ENCODE data around the gene GIMAP6.
"Not testable (repeated sequence)": the region's sequence is repeated elsewhere in the genome, so short reads cannot be mapped to it uniquely, and the experiment has no call there.

Gene GIMAP6

DNA sequence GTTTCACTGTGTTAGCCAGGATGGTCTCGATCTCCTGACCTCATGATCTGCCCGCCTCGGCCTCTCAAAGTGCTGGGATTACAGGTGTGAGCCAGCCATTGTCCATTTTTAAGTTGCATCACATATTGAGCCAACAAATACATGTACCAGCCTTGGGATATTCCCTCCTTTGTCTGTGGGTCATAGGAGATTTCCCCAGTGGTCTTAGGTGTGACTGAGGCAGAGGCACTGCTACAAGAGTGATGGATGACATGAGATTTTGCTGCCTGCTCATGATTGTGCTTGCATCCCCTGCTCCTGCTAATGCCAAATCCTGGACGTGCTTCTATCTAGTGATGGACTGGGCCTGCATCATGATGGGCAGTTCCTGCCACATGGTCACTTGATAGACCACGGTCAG lies 10.7 kb upstream of the GIMAP6 start:
- no peak for DNase-seq

DNA sequence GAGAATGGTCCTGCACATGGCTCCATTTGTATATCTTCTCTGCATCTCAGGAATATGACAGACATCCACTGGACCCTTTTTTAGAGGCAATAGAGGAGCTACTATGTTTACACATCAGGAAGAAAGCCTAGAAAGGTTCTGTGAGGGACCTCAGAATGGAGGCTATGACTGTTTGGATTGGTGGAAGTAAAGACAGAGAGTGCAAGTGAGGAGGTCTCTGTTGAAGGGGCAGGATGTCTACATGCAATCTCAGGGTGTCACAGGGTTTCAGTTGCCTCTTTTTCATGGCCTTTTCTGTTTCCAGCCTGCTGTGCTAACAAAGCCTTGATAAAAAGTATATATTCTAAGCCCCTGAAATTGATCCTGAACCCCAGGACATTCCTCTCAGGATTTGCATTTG lies 9.7 kb upstream of the GIMAP6 start:
- DNase-seq = no peak

DNA sequence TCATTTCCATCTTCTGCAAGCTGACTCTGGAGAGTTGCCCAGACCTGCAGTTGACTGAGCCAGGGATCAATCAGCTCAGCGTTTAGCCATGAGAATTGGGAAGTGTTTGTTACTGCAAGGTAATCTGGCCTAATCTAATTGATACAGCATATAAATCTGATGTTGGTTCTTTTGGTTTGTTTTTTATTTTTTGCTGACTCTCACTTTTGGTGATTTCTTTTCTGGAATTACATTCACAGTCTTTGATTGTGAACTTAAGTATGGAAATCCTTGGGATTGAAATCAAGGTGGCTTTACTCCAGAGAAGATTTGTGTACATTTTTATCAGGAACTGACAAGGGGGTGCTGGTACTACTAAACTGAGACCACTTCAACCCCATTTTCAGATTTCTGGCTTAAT lies 1.7 kb upstream of the GIMAP6 start:
- DNase-seq = no peak

DNA sequence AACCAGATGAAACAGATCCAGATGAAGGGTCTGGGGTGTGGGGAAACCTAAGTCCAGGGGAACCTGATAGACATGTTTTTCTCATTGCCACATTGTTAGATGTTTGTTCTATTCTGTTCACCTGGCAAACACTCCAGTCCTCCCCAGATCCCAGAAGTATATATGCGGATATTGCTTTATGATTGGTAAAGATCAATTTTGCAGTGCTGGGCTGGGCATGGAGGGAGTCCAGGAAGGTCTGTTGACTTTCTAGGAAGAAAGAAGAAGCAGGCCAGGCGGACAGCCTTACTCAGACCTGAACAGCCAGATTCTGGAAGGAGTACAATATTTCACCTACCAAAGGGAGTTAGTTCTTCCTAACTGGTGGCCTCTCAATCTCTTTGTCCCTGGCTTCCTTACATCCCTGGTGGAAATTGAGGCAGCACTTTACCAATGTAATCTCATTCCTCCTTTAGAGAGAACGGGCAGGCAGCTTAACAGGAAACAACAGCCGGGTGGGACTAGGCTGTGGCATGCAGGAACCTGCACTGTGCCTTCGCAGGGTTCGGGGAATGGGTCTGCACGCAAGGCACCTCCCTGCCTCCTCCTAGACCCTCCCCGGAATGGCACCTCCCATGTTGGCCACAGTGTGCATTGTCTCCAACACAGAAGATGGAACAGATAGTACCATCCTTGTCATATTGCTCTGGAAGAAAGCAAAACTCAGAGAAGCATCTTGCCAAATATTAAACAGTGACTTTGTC lies 930 bp downstream of the GIMAP6 start:
- DNase-seq = no peak

DNA sequence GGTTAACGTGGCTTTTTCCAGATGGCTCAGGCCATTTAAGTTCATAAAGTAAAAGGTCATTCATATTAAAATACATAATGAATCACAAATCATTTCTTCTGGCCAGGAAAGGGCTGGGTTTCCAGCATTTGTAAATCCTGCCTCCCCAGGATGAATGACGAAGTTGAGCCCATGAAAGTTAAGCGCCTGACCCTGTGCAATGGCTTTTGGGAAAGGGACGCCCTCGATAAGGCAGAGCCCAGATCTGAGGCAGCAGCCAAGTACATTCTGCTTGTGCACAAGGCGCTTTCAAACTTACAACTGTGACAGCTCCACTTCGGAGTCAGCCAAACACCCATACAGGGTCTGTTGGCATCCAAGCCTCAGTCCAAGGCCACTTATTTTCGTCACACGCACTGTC lies 2.8 kb downstream of the GIMAP6 start:
- no peak for DNase-seq

DNA sequence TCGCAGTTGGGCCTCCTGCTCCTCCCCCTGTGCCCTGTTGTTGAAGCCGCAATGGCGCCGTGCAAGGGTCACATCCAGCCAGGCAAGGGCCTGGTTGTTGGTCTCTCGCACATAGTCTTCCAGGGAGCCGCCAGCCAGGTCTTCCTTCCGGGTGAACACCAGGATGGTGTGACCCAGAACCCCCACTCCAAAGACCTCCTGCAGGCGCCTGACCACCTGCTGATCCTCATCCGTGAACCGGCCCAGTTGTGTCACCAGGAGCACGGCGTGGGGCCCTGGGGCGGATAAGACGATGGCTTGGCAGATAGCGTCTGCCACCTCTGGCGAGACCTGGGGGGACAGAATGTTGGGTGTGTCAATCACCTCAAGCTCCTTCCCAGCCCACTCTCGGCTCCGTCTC lies 4.2 kb downstream of the GIMAP6 start:
- no peak for DNase-seq

DNA sequence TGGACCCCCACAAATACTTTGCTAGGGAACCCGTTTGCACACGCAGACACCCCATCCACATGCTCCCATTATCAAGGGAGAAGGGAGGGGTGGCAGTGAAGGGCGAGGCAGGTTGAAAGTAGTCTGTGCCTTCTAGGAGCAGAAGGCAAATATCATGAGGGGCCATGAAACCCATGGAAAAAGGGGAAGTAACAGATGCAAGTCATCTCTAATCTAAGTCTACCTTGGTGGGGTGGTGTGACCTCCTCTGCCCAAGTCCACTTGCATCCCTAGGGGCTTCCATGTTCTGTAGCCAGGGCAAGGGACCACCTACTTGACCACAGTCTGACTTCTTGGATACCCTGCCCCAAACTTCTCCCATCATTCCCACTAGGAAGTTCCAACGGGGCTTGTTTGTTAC lies 5.5 kb downstream of the GIMAP6 start:
- no peak for DNase-seq

DNA sequence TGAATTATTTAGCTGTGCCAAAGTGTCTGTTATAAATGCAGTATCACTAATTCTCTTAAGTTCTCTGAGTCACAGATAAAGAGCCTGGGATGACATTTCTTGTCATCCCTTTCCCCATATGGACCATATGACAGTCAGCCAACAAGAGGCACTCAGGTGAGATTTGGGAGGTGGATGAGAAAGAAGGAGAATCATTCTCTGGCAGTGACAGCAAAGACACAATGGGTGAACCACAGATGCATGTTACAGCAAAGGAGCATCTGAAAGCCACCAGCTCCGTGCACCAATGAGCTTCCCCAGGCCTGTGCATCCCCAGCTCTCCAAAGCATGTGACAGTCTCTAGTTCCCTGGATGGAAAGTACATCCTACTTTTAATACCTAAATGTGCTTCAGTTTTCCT lies 10.8 kb downstream of the GIMAP6 start:
- DNase-seq = no peak

DNA sequence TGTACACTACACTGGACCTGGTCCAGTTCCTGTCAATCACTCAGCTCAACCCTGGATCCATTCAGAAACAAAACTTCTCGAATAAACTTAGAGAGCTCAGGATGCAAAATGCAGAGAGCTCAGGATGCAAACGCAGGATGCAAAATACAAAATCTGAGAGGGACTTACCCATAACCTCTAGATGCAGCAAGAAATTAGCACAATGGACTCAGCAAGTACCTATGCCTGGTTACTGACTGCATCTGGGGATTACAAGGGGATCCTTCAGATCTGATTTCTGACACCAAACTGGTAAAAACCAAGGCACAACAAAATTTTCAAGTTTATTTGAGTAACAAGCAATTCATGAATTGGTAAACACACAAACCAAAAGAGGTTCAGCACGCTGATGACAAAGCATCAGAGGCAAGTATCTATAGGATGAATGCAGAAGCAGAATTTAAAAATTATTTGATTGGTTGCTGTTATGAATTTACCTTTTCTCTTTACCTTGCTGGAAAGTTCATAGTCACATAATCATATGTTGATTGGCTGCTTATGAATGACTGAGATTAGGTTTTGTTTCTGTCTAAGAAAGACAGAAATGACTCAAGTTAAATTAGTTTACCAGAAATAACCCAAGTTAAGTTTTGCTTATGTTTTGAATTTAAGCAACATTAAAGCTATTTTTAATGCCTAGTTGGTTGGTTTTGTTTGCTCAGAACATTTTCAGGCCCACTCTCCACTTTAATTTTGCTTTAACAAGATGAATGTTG lies 11.4 kb downstream of the GIMAP6 start:
- DNase-seq = no peak

DNA sequence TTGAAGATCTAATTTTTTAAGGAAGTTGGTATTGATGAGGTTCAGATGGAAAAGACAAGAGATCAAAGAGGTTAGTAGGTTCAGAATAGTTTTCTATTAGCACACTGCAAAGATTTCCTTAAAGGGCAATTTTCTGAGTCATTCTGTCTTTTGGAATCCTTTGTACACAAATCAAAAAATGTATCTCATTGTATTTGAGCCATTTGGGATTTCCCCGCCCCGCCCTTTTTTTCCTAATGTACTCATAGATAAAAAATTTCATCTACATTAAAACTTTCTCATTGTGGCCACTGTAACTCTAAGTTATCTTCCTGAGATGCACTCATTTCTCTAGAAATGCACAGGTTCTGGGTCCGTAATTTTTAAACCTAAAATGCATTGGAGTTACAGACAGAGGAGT lies 12.1 kb downstream of the GIMAP6 start:
- no peak for DNase-seq

DNA sequence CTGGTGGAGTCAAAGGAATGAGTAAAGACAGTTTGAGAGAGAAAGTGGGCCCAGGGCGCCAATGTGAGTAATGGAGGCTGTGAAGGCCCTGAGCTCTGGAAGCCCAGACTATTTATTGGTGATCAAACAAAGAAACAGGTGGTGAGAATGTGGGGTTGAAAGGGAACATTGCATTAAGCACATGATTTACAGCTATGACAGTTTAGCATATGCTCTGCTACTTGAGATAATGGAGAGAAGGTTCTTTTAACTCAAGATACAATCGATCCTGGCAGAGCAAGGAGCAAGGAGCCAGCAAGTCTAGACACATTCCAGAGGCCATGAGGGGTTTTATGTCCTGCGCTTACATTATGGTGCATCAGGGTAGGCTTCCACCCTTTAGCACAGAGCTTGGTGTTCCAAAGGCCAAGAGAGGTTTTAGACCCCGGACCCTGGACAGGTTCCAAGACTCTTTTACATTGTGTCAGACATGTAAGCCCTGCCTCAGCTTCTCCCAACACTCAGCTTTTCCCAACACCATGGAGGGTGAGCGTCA lies 16.9 kb downstream of the GIMAP6 start:
- DNase-seq = not testable (repeated sequence)

DNA sequence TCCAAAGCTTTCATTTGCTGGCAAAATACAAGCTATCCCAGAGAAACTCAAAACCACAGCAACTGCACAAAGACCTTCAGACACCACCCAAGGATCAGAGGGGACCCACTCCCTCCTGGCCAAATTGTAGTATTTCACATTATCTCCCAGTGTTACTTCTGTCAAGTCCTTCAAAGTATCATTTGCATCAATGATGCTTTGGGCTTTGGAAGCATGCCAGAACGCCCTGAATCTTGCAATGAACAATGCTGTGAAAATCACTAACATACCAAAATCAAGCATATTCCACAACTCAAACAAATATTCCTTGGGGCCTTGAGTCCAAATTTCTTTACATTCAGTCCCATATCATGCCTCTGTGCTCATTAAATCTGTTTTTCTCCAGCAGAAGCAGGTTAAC lies 17.8 kb downstream of the GIMAP6 start:
- DNase-seq = not testable (repeated sequence)

DNA sequence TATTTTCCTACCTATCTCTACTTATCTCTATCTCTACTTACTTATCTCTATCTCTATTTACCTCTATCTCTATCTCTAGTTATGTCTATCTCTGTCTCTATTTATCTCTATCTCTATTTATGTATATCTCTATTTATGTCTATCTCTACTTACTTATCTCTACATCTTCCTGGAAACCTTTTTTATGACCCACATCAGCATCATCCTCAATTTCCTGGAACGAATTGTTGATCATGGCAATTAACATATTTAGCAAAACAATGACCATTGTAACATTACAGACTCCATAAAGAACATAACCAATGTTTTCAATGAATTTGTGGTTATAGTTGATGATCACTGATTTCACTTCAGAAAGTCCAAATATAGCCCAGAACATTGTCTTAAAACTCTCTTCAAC lies 18.3 kb downstream of the GIMAP6 start:
- DNase-seq = no peak

DNA sequence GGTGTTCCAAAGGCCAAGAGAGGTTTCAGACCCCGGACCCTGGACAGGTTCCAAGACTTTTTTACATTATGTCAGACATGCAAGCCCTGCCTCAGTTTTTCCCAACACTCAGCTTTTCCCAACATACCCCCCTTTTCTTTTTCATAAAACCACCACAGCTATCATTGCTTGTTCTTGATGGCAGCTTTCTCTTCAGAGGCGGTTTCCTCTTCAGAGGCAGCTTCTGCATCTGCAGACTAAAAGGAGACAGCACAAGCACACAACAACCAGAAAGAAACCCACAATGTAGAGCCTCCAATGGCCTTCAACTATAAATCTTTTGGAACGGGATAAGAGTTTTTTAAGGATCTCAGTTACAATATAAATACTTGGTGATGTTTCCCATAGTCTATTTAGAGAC lies 19.3 kb downstream of the GIMAP6 start:
- no peak for DNase-seq

DNA sequence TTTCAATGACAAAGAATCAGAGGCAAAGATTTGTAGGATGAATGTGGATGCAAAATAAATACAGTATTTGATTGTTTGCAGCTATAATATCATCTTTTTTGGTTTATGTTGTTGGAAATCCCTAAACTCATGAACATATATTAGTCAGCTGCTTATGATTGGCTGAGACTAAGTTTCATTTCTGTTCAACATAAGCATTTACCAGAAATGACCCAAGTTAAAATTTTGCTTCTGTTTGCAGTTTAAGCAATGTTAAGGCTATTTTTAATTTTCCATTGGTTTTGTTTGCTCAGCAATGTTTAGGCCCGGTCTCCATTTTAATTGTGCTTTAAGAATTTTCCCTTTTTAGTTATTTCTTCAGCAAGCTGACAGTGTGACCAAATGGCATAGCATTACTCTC lies 22.0 kb downstream of the GIMAP6 start:
- no peak for DNase-seq

DNA sequence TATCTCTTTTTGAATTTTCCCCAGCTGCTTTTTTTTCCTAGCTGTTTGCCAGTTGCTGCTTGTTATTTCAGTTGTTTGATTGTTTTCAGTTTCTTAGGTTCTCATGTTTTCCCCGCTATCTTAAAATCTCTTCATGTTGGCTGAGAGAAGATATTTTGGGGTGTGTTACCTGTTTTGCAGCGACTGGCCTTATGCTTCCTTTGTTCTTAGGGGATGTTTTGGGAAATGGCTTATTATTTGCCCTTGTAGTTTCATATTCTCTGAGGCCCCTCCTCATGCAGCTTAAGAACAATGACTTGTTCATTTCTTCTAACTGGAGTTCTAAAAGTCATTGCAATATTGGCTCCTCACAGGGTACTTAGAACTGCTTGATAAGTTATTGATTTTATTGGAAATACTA lies 28.6 kb downstream of the GIMAP6 start:
- DNase-seq = not testable (repeated sequence)

DNA sequence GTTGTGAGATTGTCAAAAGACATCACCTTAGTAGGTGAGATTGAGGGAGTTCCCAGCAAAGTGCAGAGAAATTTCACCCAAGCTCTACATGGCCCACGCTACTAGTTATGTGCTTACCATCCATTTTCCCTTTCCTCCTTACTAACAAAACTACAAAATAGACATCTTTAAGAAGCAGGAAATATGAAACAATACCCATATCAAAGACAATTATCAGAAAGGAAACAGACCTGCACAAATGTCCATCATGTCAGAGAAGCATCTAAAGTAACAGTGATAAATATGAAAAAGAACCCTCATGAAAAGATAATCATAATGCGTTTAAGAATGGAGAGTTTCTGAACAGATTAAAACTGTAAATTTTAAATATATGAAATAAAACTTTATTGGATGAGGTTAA lies 36.8 kb downstream of the GIMAP6 start:
- no peak for DNase-seq

DNA sequence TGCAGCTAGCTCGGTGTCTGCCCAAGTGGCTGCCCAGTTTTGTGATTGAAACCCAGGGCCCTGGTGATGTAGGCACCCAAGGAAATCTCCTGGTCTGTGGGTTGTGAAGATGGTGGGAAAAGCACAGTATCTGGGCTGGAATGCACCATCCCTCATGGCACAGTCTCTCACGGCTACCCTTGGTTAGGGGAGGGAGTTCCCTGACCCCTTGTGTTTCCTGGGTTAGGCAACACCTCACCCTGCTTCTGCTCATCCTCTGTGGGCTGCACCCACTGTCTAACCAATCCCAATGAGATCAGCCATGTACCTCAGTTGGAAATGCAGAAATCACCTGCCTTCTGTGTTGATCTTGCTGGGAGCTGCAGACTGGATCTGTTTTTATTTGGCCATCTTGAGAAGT lies 37.4 kb downstream of the GIMAP6 start:
- no peak for DNase-seq

DNA sequence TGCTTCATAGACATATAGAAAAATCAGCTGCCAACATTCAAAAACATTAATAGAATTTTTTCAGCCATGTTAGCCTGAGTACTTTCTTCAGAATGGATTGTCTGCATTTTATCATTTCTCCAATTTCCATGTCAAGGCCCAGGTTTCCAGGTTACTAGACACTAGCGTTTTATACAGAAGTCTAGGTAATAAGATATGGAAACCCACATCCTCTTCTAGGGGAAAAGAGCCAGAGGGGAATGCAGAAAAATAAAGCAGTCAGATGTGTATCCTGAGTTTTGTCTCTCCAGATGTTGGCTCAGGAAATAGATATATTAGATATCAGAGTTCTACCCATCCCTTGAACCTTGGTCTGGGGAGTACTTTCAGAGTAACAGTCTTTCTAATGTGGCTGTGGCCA lies 44.6 kb downstream of the GIMAP6 start:
- DNase-seq = no peak

DNA sequence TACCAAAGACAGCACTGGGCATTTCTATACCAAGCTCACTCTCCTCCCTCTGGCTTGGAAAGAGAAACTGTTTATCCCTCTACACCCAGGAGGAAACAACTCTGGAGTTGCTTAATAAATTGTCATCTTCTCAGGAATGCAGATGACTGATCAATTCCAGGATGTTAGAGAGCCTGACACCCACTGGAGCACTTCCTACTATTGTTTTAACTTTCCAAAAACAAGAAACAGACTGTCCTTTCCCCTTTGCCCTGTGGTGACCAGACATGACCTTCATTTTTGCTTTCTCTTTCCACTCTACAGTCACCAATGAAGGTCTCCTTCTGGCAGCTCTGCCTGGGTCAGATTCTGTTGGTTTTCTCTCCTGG lies 45.4 kb downstream of the GIMAP6 start:
- no peak for DNase-seq

DNA sequence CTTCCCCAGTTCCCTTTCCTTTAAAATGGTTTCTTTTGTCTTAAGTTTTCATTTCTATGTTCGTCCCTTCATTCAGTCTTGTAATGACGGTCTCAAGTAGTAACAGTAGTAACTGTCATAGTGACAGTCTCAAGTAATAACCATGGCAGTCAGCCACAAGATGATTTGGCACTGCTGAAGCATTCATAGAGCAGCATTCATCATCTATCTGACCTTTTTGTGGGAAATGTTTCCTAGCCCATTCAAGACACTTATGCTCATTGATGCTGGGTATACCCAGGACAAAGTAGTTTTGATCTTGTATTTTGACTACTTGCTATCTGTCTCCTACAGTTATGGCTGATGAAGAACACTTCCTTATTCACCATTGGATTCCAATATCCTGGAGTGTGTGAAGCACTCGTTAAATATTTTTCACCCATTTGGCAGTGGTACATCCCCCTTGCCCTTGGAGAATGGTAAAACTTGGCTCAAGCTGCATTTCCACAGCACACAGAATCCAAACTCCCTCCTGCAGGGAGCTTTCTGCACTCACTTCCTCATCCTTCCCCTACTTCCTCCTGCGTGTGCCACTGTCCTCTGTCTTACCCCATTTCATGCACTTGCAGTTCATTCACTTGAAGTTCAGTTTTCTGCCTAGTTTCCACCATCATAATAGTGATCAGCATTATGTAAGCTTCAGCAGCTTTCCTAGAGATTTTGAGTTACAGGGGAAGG lies 46.0 kb downstream of the GIMAP6 start:
- DNase-seq = no peak

DNA sequence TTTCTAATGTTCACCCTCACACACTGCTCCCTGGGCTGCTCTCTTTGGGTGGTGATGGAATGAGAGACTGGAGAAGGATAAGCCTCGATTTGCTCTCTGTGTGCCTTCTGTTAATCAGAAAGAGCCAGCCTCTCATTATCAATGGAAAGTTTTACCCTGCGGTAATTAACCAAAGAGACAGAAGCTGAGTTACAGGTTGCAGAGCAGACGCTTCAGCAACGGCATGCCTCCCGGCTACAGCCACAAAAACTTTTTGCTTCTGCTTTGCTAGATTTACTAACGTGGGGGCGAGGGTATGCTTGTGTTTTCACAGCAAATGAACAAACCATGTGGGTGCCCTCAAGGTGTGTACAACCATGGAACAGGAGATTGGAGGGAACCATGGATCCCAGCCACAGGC lies 47.0 kb downstream of the GIMAP6 start:
- DNase-seq = no peak

DNA sequence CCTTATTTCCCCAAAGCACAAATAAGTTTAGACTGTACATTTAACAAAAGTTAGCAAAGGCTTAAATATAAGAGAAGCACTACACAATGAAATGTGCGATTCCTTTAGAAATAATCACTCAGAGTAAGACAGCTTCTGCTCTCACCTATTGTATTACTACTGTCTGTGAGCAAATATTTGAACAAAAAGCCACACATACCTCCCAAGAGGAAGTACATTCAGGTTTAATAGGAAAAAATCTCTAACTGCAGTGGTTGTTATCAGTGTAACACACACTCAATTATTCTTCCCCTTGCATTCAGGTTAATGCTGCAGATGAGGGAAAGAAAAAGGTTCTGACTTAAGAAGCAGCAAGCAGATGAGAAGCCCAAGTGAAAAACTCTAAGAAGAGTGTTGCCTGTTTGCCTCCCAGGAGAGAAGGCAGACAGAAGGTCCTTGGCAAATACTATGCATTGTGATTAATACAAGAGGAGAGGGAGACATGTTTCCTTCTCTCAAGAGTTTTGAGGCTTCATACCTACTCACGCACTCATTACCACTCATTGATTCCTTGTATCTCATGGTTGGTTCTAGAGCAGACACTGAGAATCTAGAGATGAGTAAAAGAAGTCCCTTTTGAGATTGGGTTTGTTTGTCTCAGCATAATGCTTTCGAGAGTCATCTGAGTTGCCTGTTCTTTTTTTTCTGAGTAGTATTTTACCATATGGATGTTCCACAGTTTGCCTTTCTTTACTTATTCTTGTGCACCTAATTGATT lies 51.4 kb downstream of the GIMAP6 start:
- no peak for DNase-seq

All from hematopoietic multipotent progenitor cell treated with erythropoietin and hydrocortisone succinate and interleukin-3 and kit ligand, for 8 days (in vitro differentiated cells).